ENCODE measurements around the gene KCTD4.
A peak's percentile ranks its signal among the peaks of the same experiment; 100 is the strongest.
"Not testable (repeated sequence)": the region's sequence is repeated elsewhere in the genome, so short reads cannot be mapped to it uniquely, and the experiment has no call there.

The KCTD4 gene

DNA sequence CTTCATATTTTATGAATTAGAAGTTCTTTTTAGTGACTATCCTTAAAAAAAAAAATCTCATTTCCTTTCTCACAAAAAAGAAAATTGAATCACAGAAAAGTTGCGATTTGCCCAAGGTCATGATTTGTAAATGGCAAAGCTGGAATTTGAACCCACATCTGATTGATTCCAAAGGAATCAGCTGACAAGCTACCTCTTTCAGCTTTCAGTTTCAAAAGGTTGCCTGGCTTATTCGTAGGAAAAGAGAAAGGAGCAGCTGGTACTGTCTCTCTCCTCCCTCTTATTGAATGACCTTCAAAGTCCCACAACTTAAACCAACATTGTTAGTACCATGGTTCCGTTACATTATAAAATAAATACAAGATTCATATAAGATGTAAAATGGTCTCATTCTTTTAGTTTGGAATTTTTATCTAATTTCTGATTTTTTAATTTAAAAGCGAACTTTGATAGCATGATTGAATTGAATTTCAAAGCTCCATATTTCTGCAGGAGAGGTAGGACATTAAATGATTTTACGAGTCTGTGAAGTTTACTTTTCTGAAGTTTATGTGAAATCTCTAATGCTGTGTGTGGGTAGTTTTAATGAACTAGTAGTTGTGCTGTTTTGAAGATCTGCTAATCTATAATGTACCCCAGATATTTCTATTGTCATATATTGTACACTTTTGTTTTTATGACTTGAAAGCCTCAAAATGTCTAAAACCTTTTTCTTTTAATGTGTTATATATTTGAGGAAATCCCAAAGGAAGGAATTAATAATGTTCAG, 18.5 kb upstream of the KCTD4 start:
- DNase-seq: no peak
- in situ Hi-C loops (cut with MboI; ENCODE audit: low pct_unique_long_range_greater_than_20kb, low sequenced_read_pairs): no loop called here

DNA sequence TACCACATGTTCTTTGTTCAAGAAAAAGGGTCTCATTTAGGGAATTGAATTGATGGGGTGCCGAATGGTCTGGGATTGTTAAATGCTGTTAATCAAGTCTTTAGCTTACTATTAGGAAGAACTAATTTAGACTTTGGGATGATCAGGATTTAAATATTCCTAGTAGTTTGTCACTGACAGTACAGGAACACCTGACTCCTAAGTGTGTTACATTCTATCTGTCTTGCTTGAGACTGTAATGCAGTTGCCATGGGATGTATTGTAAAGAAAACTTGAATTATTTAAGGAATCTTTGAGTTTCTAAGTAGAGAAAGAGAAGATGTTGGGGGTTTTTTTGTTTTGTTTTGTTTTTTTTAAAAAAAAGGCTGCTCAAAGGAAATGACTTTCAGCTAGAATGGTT, 17.8 kb upstream of the KCTD4 start:
- no peak for DNase-seq
- in situ Hi-C loops (cut with MboI; ENCODE audit: low pct_unique_long_range_greater_than_20kb, low sequenced_read_pairs): no loop called here

DNA sequence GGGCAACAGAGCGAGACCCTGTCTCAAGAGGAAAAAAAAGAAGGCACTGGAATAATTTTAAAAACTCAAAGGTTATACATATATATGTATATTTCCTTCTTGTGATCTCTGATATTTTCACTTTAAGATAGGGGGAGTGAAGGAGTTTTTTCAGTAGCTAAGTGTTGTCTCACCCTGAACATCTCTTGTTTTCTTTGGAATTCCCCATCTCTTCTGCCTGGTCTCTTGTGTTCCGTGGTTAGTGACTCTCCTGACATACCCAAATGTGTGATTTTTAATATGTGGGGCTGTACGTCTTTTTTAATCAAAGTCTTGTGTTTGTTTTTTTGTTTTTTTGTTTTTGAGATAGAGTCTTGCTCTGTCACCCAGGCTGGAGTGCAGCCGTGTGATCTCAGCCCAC, 15.3 kb upstream of the KCTD4 start:
- no peak for DNase-seq
- in situ Hi-C loops (cut with MboI; ENCODE audit: low pct_unique_long_range_greater_than_20kb, low sequenced_read_pairs): no loop called here

DNA sequence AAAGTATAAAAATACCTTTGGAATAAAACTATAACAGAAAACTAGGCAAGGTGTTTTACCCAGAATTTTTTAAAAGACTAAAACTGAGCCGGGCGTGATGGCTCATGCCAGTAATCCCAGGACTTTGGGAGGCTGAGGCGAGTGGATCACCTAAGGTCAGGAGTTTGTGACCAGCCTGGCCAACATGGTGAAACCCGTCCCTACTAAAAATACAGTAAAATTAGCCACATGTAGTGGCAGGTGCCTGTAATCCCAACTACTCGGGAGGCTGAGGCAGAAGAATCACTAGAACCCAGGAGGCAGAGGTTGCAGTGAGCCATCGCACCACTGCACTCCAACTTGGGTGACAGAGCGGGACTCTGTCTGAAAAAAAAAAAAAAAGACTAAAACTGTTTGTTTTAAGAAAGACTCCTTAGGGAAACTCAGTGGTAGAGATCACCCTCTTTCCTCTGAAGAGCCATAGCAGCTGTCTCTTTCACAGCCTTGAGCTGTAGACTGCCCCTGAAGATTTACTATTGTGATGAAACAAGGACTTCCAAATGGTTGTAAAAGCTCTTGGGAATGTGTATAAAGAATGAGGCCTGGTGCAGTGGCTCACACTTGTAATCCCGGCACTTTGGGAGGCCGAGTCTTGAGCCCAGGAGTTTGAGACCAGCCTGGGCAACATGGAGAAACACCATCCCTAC, 14.7 kb upstream of the KCTD4 start:
- in situ Hi-C loops (cut with MboI; ENCODE audit: low pct_unique_long_range_greater_than_20kb, low sequenced_read_pairs): no loop called here

DNA sequence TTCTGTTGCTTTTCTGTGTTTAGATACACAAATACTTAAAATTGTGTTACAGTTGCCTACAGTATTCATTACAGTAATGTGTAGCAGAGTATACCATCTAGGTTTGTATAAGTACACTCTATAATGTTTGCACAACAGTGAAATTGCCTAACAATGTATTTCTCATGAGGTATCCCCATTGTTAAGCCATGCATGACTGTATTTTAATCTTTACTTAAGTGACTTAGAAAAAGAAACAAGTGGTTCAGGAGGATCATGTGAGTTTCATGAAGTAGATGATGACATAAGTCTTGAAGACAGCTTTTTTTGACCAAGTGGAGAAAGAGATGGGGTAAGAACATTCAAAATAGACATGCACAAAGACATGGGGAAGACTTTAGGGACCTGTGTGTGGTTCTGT, 8.4 kb upstream of the KCTD4 start:
- in situ Hi-C loops (cut with MboI; ENCODE audit: low pct_unique_long_range_greater_than_20kb, low sequenced_read_pairs): no loop called here
- no peak for DNase-seq

More for the DNA sequence above, 14.7 kb upstream of the KCTD4 start:
- DNase-seq: no peak

DNA sequence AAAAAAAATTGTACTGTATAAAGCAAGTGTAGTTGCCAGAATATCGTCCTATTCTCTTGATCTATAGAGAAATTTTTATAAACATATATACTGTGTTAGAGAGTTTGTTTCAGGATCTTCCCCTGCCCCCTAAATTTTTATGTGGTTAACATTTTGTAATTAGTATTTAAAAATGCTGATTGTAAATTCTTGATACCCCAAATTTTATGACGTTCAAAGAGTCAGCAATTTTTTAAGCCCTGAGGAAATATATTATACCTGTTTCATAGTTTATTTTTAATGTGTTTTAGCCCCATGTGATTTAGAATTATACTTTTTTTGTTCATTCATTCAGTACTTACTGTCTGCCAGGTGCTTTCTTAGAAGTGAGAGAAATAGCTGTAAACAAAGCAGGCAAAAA, 7.3 kb upstream of the KCTD4 start:
- DNase-seq: no peak
- in situ Hi-C loops (cut with MboI; ENCODE audit: low pct_unique_long_range_greater_than_20kb, low sequenced_read_pairs): no loop called here

DNA sequence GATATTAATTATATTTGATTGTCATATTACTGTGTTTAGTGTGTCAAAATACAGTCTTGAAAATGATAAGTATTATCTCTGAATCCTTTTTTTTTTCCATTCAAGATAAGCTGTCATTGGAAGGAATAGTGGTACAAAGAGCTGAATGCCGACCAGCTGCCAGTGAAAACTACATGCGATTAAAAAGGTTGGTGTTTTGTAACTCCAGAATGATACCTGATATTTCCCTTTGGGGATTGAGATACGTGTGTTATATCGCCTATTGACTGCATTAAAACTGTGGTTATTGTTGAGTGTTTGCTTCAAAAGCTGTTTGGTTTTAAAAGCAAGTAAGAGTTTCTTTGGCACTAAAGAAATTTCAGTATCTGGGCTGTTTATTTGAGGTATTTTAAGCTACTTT, 6.5 kb upstream of the KCTD4 start:
- DNase-seq: no peak
- in situ Hi-C loops (cut with MboI; ENCODE audit: low pct_unique_long_range_greater_than_20kb, low sequenced_read_pairs): no loop called here

DNA sequence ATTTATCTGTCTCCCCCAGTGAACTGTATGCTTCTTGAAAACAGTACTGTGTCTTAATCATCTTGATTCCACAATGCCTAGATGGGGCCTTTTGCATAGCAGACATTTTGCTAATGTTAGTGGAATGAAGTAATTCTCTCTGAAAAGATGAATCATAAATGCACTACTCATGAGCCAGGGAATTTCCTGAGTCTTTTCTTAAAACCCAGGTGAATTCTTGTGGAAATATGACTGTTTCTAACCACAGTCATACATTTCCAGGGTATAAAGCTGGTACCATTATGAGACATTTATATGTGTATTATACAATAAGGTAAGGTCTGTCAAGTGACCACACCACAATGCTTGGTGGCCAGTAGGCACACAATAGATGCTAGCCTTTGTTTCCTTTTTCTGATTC, 5.5 kb upstream of the KCTD4 start:
- in situ Hi-C loops (cut with MboI; ENCODE audit: low pct_unique_long_range_greater_than_20kb, low sequenced_read_pairs): no loop called here

DNA sequence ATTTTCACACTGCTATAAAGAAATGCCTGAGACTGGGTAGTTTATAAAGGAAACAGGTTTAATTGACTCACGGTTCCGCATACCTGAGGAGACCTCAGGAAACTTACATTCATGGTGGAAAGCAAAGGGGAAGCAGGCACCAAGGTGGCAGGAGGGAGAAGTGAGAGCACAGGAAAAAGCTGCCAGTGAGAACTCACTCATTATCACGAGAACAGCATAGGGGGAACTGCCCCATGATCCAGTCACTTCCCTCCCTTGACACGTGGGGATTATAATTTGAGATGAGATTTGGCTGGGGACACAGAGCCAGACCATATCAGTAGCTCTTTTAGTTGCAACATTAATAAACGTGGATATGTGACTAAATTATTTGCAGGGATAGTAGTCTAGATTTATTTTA, 4.3 kb upstream of the KCTD4 start:
- peak; percentile 64 for DNase-seq
- in situ Hi-C loops (cut with MboI; ENCODE audit: low pct_unique_long_range_greater_than_20kb, low sequenced_read_pairs): no loop called here

More for the DNA sequence above, 5.5 kb upstream of the KCTD4 start:
- no peak for DNase-seq

DNA sequence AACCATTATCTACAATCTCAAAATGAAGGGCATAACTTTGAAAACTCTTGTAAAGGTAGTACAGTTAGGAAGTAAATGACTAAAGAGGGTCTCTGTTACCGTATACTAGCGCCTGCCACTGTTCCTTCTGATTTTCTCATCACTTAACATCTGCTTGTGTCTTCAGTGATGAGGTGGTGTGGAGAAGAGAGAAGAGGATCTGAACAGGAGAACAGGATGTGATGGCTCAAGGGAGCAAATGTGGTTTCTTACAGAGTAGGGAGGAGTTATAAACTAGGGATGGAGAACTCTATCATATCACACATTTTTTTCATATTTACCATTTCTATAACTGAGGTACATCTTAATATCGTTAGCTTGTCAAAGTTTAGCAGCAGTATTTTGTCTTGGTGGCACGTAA, 1.1 kb downstream of the KCTD4 start:
- in situ Hi-C loops (cut with MboI; ENCODE audit: low pct_unique_long_range_greater_than_20kb, low sequenced_read_pairs): no loop called here
- DNase-seq: no peak

DNA sequence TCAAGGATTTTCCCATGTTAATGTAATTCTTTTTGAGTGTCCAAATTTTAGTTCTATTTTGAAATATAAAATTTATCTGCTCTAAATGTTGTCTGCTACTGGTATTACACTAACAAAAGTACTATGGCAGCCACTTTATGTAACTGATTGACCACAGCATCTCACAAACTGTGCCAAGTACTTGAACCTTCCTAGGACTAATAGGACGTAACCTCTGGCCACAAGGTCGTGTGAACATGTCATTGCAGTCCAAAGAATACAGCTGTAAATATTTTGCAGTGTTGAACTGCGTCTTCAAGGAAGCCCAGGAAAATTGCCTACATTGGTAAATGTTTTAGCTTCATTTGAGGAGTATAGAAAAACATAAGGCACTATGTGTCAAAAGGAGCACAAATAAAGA, 1.9 kb downstream of the KCTD4 start:
- no peak for DNase-seq
- in situ Hi-C loops (cut with MboI; ENCODE audit: low pct_unique_long_range_greater_than_20kb, low sequenced_read_pairs): no loop called here

DNA sequence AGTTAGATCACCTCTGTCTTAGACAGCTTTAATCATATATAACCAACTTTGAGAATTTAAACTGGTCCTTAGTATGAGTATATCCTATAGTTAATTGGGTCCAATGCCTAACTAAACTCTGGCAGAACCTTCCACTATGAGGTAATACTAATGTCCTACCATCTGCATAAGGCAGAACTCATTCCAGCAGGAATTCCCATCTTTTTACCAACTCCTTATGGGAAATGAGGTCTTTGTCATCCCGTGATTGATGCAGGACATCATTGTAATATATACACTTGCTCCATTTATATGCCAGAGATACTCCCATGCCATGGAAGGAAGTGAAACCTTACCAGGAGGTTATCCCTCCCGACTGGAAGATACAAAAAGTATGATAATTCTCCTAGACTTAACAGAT, 2.8 kb downstream of the KCTD4 start:
- in situ Hi-C loops (cut with MboI; ENCODE audit: low pct_unique_long_range_greater_than_20kb, low sequenced_read_pairs): no loop called here
- DNase-seq: no peak

DNA sequence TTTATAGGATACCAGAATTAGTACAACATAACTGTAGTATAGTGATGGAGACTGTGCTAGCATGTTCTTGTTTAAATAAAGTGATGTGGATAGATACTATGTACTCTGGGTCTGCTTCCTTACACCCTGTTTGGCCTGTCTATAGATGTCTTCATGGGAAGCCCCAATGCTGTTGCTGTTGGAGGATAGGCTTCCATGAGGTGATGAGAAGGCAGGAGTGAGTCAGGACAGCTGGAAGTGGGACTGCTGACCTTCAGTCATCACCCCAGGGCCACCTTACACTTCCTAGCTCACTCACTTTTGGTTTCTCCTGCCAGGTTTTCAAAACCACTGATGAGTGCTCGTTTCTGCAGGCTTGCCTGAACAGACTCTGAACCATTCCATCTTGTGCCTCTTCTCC, 4.2 kb downstream of the KCTD4 start:
- DNase-seq: no peak
- in situ Hi-C loops (cut with MboI; ENCODE audit: low pct_unique_long_range_greater_than_20kb, low sequenced_read_pairs): no loop called here

DNA sequence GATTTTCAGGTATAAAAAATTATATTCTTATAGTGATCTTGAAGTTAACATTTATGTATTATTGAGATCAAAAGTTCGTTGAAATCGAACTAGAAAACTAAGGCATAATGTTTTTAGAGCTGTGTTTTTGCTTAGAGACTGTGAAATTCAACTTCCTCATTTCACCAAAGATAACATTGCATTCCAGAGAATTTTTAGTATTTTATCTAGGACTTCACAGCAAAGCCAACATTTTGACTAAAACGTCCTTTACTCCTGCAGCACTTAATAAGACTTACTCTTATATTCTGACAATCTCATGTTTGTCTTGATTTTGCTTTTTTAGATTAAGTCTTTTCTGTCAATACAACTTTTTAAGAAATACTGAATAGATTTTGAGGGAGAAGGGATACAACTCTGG, 4.7 kb downstream of the KCTD4 start:
- in situ Hi-C loops (cut with MboI; ENCODE audit: low pct_unique_long_range_greater_than_20kb, low sequenced_read_pairs): no loop called here

DNA sequence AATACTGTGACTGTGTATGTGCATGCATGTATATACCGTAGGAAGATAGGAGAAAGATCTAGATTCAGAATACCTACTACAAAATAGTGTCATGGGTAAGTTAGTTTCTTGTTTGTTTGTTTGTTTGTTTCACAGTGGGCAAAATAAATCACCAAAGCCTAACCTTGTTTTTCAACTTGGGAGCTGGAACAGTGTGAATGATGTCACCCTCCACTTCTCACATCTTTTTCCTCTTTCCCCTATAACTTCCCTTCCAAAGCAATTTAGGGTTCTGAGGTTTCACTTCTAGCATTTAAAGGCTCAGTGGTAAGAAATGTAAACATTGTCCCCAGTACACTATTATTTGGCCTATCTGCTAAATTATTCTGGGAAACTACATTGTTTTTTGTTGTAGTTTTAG, 5.4 kb downstream of the KCTD4 start:
- in situ Hi-C loops (cut with MboI; ENCODE audit: low pct_unique_long_range_greater_than_20kb, low sequenced_read_pairs): no loop called here
- DNase-seq: peak; percentile 41

More for the DNA sequence above, 4.7 kb downstream of the KCTD4 start:
- DNase-seq: peak; percentile 21

DNA sequence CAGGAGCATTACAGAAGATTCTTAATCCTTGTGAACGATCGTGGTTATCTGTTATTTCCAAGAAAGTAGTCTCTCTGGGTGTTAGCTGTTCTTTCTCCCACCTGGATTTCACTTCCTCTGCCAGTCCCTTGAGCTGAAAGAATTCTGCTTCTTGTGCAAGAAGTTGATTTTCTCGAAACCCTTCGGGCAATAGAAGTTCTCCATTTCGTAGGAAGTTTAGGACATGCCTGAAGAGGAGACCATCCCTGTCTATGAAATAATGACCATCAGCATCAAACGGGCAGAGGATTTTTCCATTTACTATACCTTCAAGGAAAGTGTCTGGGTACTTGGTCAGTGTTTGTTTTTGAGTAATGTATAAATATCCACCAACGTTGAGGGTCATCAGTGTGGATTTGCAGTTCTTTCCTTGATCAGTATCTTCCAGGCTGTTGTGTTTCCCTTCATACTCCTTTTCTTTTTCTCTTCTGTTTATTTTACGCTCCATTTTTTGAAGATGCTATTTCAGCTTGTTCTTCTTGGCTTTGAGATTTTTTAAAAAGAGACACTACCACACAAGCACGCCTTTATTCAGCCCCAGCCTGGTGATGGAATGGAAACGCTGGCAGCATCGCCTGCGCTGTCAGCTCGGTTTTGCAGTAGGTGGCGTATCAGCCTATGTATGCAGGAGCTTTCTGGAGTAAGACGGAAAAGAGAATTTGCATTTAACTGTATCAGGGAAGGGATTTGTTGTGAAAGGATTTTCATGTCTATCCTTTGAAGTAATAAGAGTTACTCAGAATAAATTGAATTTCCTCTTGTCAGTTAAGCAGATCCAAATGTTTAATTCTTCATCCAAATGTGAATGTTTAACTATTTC, 6.5 kb downstream of the KCTD4 start:
- in situ Hi-C loops (cut with MboI; ENCODE audit: low pct_unique_long_range_greater_than_20kb, low sequenced_read_pairs): no loop called here
- DNase-seq: no peak

DNA sequence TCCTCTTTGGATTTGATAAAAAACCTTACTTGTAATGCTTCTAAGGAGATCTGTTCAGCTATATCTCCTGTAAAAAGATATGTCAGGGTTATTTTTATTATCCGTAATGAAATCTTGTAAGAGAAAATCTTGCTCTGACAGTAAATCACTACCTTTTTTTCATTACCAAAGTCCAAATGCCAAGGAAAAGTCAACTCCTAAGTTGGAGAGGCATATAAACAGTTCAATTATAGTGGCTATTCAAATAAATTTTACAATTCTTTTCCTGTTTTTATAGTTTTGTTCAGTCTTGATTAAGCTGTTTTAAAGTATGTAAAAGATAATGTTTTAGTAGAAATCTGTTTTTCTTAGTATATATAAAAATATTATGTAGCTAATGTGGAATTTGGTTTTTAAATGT, 9.0 kb downstream of the KCTD4 start:
- in situ Hi-C loops (cut with MboI; ENCODE audit: low pct_unique_long_range_greater_than_20kb, low sequenced_read_pairs): no loop called here

DNA sequence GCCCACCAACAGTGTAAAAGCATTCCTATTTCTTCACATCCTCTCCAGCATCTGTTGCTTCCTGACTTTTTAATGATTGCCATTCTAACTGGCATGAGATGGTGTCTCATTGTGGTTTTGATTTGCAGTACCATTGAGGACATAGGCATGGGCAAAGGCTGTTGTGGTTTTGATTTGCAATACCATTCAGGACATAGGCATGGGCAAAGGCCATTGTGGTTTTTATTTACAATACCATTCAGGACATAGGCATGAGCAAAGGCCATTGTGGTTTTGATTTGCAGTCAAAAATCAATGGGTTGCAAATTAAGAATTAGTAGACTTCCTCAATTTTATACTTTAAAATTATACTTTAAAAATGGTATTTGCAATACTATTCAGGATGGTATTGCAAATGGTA, 11.3 kb downstream of the KCTD4 start:
- not testable (repeated sequence) for DNase-seq

More for the DNA sequence above, 9.0 kb downstream of the KCTD4 start:
- DNase-seq: no peak

DNA sequence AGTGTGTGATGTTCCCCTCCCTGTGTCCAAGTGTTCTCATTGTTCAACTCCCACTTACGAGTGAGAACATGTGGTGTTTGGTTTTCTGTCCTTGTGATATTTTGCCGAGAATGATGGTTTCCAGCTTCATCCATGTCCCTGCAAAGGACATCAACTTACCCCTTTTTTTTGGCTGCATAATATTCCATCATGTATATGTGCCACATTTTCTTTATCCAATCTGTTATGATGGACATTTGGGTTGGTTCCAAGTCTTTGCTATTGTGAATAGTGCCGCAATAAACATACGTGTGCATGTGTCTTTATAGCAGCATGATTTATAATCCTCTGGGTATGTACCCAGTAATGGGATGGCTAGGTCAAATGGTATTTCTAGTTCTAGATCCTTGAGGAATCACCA, 11.8 kb downstream of the KCTD4 start:
- in situ Hi-C loops (cut with MboI; ENCODE audit: low pct_unique_long_range_greater_than_20kb, low sequenced_read_pairs); DNase-seq: not testable (repeated sequence)

More for the DNA sequence above, 11.3 kb downstream of the KCTD4 start:
- in situ Hi-C loops (cut with MboI; ENCODE audit: low pct_unique_long_range_greater_than_20kb, low sequenced_read_pairs): not testable (repeated sequence)

DNA sequence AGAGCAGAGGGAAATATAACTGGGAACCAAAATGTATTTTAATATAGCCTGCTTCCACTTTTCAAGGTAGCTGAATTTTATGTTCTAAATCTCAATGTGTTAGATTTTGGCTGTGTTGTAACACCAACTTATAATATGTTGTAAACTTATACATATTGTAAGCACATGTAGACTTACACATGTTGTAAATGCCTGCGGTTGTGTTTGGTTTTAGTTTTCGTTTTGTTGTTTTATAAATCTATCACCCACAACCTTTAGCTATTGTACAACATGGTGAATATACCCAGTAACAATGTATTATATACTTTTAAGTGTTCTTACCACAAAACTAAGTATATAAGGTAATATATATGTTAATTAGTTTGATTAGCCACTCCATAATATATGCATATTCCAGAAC, 15.6 kb downstream of the KCTD4 start:
- DNase-seq: no peak
- in situ Hi-C loops (cut with MboI; ENCODE audit: low pct_unique_long_range_greater_than_20kb, low sequenced_read_pairs): no loop called here
